Measurements from ENCODE around the gene ZDHHC1. TPM values are rescaled to one million over a fixed set of nuclear protein-coding genes. Genes with fewer than 3 reads are reported as not detected.
"Not testable (repeated sequence)": the region's sequence is repeated elsewhere in the genome, so short reads cannot be mapped to it uniquely, and the experiment has no call there.

ZDHHC1 gene
- total and polyA plus RNA-seq, 2 of the 13 experiments (the other 11 are each of a cell fraction or from before 2014, with no cell fraction given) = 0.51 to 1.1 TPM

DNA sequence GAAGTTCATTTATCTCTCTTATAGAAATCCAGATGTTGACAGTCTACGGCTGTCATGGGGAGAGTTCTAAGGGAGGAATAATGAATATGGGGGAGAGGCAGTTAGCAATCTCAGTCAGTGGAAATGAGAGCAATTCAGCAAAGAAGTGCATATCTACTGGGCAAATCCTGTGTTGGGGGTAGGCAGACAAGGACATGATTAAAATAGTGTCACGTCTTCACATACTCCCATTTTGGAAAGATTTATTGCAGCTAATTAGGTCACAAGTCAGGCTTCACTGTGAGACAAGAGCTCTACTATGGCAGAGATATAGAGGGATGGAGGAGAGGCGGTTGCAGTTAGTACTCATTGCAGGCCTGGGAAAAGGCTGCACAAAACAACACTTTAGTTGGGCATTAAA is 59.9 kb downstream of the ZDHHC1 start (continued):
- no peak for TF ChIP-seq ZNF18 (CRISPR knock-in tag; IDR thresholded peaks at IDR 0.05; ENCODE audit: insufficient replicate concordance)

DNA sequence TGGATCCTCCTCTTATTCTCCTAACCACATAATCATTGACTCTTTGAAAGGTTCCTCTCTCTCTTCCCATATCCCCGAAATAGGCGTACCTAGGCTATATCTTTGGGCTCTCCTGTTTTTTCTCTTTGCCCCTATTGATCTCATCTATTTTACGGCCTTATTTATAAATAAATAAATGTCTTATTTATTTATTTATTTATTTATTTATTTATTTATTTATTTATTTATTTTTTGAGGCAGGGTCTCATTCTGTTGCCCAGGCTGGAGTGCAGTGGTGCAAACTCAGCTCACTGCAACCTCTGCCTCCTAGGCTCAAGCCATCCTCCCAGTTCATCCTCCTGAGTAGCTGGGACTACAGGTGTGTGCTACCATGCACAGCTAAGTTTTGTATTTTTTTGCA is 63.8 kb downstream of the ZDHHC1 start:
- in situ Hi-C loops (cut with HindIII; ENCODE audit: extremely low pct_ligation_motif_present, low pct_unique_long_range_greater_than_20kb); H3K4me3 ChIP-seq (replicated peaks in 1 of 3; ENCODE audit: insufficient read depth in 1 of 3, low read depth in 2 of 3, low read length in 3 of 3); H3K27me3 ChIP-seq (ENCODE audit: control insufficient read depth in 1 of 2, insufficient read depth in 2 of 2, low read length in 2 of 2); H3K4me2 ChIP-seq (ENCODE audit: low read depth, low read length); H3K9ac ChIP-seq (ENCODE audit: insufficient read depth, low read depth, low read length); H3K36me3 ChIP-seq (replicated peaks in 1 of 2; ENCODE audit: control insufficient read depth in 1 of 2, insufficient read depth in 2 of 2, low read length in 2 of 2); ATAC-seq; intact Hi-C loops (cut with micrococcal nuclease; ENCODE audit: unreplicated experiment); CTCF ChIA-PET (ENCODE audit: low intra/inter-chr PET ratio, low total read pairs); BruUV-seq (replicated peaks); H3K9me3 ChIP-seq (ENCODE audit: low read length); H3K27ac ChIP-seq (ENCODE audit: extremely low read length, insufficient read depth, low read length); POLR2A ChIA-PET; DNase-seq (ENCODE audit: low spot score); FAIRE-seq; H2AFZ ChIP-seq (ENCODE audit: low read length); H3K79me2 ChIP-seq (ENCODE audit: insufficient read depth, low read length); H4K20me1 ChIP-seq (ENCODE audit: insufficient read depth, low read length): not testable (repeated sequence)
- peaks cover 13% of the 10 kb centered on the region for H3K4me1 ChIP-seq (ENCODE audit: insufficient read depth, low read length)
- 91% methylated on average over 3 of the region's 3 CpGs for WGBS (ENCODE audit: low lambda C conversion rate)

DNA sequence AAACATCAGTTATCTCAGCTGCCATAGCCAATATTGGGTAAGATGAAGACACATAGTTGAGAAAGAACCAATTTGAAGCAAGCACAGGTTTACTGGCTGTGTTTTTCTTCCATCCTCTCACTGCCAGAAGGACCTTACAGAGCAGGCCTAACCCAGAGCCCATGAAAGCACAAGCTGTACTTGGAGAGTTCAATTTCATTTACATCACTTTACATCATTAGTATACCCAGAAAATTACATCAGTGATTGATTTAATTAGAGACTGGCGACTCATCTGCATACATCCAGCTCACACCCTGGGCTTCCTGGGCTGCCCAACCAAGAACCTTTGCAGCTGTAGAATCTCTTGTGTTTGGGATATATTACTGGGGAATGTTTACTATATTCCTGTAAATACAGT is 66.0 kb downstream of the ZDHHC1 start:
- no peak for TF ChIP-seq HMGXB4 (CRISPR knock-in tag; IDR thresholded peaks at IDR 0.05; ENCODE audit: borderline replicate concordance in 1 of 2, low read depth in 1 of 2)
- no peak for TF ChIP-seq RNF2 (conservative IDR thresholded peaks at IDR 0.05; ENCODE audit: low read depth)
- no peak for TF ChIP-seq FLYWCH1 (CRISPR knock-in tag; IDR thresholded peaks at IDR 0.05)
- H2AFZ ChIP-seq (ENCODE audit: low read length) = no peak overlapping the region
- peaks cover 29% of the 10 kb centered on the region for H3K4me1 ChIP-seq (ENCODE audit: insufficient read depth, low read length)
- BruUV-seq (replicated peaks) = no TSS peak
- no peaks in the 10 kb centered on the region for H3K9me3 ChIP-seq (ENCODE audit: low read length)
- H3K4me3 ChIP-seq (replicated peaks in 1 of 3; ENCODE audit: insufficient read depth in 1 of 3, low read depth in 2 of 3, low read length in 3 of 3) = no peak overlapping the region
- H3K27me3 ChIP-seq (ENCODE audit: control insufficient read depth in 1 of 2, insufficient read depth in 2 of 2, low read length in 2 of 2) = no peaks in the 10 kb centered on the region
- no peak for FAIRE-seq
- ATAC-seq = no peak
- no peak overlapping the region for H3K9ac ChIP-seq (ENCODE audit: insufficient read depth, low read depth, low read length)
- ChIA-PET CTCF (ENCODE audit: low intra/inter-chr PET ratio, low total read pairs) (no interaction called here), POLR2A (interaction anchor here (0.6 kb wide), 1 partner anchor 24 kb away, joined by 4 read pairs; the partner anchor contains the start of genes KCTD19 and LRRC36)
- in situ Hi-C loops (cut with HindIII; ENCODE audit: extremely low pct_ligation_motif_present, low pct_unique_long_range_greater_than_20kb) = no loop called here
- no peaks in the 10 kb centered on the region for H4K20me1 ChIP-seq (ENCODE audit: insufficient read depth, low read length)
- no peak overlapping the region for H3K4me2 ChIP-seq (ENCODE audit: low read depth, low read length)
- H3K27ac ChIP-seq (ENCODE audit: extremely low read length, insufficient read depth, low read length) = no peak overlapping the region
- intact Hi-C loops (cut with micrococcal nuclease; ENCODE audit: unreplicated experiment) = no loop called here
- H3K79me2 ChIP-seq (ENCODE audit: insufficient read depth, low read length) = no peaks in the 10 kb centered on the region
- DNase-seq (ENCODE audit: low spot score) = no peak
- WGBS (ENCODE audit: low lambda C conversion rate) = 75% methylated on average over 1 of the region's 1 CpG
- no peaks in the 10 kb centered on the region for H3K36me3 ChIP-seq (replicated peaks in 1 of 2; ENCODE audit: control insufficient read depth in 1 of 2, insufficient read depth in 2 of 2, low read length in 2 of 2)

Data from HepG2 (cell line).